ENCODE measurements around the gene NEUROD2.
A peak's percentile ranks its signal among the peaks of the same experiment; 100 is the strongest.
"Not testable (repeated sequence)": the region's sequence is repeated elsewhere in the genome, so short reads cannot be mapped to it uniquely, and the experiment has no call there.

NEUROD2 gene

DNA sequence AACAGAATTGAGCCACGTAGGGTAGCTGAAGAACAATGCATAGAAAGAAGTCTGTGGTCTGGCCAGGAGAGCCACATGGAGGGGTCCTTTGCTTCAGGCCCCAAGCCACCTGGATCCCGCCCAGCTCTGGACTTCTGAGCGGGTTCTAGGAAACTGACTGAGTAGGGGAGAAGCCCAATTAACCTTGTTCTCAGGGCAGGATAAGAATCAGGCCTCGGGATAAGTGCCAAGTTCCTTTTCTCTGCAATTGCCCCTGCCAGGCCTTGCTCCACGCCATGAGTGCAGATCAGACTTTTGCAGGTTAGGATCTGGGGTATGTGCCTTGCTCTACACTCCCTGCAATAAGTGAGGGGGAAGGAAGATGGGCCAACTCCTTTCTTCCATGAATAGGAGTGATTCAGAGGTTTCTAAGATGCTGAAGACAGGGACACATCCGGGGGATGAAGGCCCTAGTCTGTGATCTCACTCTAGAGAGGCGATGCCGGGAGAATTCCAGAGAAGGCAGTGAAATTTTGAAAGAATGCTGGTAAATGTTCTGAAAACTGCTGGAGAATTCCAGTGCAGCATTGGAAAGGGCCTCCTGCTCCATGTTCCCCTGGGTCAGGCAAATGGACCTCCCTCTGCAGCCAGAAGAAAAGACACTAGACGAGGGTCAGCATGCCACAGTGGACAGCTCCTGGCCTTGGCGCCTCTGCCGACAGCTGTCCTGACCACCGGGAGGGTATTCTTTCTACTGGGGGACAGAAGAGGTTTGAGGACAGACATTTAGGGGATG lies 5.8 kb downstream of the NEUROD2 start:
- DNase-seq = no peak

DNA sequence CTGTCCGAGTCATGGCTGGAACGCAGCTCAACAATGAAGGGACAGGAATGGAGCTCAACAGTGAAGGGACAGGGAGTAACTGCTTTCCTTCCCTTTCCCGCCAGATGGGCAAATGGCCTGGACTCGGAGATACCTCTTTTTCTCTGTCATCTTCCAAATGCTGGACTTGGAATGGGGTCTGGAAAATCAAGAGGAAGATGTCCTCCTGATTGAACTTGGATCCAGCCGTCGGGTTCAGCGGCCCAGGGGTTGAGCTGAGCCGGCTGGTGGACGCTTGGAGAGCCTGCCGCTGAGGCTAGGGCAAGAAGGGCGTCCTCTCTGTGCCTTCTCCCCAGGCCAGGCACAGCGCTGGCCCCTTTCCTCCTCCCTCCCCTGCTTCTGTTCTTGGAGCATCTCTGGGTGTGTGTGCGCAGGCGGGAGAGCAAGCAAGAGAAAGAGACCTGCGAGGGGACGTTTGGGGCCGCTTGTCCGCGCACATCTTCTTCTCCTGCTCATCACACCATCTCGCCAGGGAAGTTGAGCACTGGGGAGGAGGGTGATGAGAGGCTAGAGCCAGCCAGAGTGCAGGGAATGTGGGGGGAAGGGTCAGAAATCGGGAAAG lies 6.6 kb downstream of the NEUROD2 start:
- no peak for DNase-seq

DNA sequence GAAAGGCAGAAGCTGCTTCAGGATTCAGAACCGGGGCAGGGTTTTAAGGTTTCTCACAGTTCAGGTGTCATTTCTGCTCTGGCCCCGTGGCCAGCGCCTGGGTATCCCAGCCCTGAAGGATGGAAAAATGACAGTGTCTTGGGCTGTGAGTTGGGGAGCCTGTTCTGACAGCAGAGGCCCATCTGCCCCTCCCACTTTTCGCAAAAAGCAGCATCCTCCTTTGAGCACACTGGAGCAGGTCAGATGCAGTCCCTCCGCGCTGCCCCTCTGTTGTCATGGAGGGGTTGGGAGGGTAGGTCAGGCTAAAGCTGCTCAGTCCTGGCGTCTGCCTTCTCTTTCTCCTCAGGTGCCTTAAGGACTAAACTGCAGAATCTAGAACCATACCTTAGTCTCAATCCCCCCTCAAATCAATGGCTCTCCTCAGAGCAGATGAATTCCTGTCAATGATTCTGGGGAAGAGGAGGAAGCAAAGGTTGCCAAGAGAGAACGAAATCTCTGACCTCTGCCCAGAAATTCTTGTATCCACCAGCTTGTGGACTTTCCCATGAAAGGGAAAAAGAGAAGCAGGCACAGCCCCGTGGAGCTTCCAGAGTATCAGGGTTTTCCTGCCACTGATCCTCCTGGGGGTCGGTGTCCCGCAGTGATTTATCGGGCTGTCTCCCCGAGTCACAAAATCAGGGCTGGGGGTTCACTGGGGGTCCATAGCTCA lies 7.3 kb downstream of the NEUROD2 start:
- DNase-seq = no peak

DNA sequence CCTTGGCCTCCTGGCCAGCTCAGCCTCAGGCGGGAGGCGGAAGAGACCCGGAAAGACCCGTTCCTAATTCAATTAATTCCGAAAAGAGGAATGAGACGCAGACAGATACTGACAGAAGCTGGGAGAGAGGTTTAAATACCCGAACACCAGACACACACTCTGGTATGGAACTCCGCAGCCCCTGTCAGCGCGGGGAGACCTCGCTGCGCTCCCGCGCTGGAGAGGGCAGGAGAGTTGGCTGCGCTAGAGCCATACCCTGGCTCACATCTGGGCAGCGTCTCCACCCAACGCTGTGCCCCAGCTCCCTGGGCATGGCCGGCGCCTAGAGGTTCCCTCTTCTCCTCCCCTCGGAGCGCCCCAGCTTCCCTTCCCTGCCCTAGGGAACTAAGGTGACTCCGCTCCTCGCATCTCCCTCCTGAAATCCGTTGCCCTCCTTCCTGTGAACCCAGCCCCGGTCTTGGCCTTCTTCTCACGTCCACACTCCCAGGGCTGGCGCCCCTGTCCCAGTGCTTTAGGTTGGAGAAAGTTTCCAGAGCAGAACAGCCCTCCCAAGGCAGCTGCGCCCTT lies 8.0 kb downstream of the NEUROD2 start:
- DNase-seq = no peak

DNA sequence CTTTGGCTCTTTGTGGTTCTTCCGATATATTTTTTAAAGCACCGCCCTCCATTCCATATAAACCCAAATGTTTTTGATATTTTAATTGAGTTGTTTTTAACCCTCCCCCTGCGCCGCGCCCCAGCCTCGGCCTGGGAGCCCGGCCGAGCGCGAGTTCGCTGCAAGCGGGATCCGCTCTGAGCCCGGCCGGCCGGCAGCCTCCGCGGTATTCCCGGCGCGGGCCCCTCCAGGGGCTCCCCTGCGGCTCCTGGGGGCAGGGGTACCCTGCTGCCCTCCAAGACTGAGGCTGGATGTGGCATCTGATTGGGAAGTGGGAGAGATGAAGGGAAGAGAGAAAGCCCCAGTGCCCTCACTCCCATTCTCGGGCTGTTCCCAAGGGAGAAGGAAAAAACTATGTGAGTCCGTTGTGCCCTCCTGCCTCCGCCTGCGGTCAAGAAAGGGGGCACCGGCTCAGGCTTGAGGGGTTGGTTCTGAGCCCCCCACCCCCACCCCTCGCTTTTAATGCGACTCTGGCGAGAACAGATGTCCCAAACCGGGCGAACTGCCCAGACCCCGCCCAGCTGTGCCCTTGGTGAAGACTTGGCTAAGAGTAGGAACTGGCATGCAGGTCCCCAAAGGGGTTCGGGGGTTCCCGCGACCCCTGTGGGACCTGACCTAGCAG lies 8.6 kb downstream of the NEUROD2 start:
- DNase-seq = no peak

DNA sequence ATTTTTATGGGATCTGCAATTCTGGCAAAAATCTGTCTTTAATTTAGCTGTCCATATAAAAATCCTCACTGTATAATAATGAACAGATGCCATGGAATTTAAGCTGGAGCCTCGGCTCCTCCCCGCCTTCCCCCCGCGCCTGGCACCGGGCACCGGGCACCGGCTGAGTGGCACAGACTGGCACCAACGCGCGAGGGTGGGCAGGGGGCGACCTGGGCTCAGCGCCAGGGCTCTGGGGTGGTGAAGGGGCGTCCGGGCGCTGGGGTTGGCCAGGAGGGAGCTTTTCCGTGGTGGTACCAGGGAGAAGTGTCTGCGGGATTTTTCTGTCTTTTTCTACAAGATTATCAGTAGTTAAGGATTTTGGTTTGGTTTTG lies 9.1 kb downstream of the NEUROD2 start:
- DNase-seq = no peak

DNA sequence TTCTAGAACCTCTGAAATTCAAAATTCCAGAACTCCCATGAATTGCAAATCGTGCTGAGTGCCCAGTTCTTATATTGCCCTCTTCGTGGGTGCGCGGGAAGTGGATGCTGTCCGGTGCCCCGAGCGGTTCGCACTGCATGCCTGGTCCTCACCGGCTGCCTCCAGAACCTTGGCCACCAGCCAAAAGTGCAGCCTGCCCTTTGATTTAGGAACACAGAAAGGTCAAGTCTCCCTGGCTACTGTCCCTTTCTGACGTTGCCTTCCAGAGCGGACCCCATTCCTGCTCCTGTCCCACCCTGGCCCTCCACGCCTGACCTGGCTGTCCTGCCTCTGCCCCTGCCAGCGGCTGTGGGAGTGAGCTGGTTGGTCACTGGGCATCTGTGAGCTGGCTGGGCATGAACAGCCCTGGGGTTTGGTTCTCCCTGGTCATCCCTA lies 9.7 kb downstream of the NEUROD2 start:
- DNase-seq = peak; percentile 47

DNA sequence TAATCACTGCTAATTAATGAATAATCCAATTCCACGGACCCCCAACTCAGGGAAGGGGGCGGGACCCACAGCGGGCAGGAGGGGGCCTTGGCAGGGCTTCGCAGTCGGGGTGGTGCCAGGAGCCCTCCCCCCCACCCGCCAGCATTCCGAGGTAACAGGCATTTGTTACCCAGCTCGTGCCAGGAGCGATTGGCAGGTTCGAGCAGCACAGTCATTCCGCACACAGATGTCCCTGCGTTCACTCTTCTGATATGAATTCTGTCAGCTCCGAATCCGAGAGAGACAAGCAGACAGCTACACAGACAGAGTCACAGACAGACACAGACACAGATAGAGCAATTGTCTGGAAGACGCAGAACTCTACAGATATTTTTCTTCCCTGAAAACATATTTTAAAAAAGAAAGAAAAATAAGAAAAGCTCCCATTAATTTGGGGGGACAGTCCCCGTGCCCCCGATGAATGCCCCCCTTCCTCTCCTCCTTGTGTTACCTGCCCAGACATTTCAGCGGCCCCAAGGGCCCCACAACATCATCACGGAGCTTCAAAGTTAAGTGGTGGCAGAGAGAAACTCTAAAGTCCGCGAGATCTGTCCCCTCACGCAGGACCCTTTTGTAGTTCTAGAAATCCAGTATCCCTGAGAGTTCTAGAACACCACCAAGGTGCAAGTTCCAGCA lies 10.2 kb downstream of the NEUROD2 start:
- peak; percentile 44 for DNase-seq

DNA sequence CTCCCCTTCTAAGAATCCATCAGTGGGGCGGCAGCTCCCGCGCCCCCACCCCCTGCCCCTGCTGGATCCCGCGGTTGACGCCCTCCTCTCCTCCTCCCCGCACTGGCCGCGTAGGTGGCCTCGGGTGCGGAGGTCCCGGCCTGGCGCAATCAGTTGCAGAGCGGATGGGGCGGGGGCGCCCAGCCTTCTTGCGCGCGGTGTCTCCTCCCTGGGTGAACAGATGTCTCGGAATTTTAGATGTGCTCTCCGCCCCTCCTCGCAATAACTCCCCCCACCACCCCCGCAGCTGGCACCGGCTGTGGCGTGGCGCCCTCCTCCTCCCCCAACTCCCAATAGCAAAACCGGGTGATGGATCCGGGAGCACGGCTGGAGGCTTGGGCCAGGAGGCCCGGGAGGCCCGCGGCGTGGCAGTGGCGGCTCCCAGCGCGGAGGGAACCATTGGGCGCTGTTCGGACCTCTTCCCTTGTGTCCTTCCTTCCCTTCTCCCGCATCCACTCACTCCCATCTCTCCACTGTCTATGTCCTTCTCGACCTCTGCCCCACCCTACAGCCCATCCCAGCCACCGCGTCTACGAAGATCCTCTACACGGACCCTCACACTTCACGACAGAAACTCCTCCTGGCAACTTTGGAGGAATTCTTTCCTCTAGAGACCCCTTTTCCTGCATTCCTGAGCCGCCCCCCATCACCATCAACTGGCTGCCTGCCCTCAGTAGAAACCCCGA lies 11.0 kb downstream of the NEUROD2 start:
- DNase-seq = no peak

DNA sequence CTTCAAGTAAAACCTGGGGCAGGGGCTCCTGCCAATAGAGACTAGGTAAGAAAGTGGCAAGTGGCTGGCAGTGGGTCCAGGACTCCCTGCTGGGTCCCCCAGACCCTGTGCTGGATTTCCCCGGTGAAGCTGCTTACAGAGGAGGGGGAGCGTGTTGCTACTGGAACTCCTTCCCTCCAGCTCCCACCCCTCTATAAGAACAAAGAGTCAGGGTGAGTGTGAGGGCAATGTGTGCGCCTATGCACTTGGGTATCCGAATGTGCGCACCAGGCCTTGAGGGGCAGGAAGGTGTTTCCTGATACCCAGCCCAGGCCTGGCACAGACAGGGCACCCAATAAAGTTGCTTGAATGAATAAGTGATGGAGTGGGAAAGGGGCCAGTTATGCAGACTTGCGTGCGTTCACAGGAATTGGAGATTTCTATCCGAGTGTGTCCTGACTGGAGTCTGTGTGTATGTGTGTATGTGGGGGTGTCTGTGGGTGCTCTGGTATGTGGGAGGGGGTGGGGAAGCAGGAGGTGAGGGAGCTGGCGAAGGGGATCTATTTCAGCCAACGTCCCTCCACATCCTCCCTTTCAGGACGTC lies 11.7 kb downstream of the NEUROD2 start:
- DNase-seq = no peak

DNA sequence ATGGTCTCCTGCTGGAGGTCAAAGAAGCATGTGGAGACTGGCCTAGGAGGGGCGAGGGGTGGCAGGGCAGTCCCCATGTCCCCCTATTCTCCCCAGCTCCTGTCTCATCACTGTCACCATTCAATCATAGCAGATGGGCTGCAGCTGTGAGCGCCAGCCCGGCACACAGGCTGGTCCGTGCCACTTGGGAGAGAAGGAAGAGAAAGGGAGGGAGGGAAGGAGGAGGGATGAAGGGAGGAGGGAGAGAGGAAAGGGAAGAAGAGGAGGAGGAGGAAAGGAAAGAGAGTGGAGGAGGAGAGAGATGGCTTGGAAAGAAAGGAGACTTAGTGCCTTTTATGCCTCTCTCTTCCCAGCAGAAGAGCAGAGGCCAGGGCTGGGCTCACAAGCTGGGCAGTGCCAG lies 12.4 kb downstream of the NEUROD2 start:
- DNase-seq = no peak

DNA sequence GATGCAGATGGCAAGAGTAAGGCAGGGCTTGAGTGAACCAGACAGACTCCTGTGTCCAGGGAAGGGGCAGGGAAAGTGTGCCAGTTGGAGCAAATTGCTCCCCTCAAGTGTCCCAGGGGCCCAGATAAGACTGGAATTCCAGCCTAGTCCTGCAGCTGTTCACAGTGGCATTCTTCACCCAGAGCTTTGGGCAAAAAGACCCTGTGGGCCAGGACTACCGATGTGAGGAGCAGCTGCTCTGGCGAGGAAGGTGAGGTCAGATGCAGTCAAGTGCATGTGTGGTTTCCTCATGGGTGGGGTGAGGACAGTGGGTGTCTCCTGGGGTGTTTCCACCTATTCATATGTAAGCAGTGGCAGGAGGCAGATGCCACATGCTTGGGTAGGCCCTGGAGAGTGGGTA lies 14.3 kb downstream of the NEUROD2 start:
- no peak for DNase-seq

DNA sequence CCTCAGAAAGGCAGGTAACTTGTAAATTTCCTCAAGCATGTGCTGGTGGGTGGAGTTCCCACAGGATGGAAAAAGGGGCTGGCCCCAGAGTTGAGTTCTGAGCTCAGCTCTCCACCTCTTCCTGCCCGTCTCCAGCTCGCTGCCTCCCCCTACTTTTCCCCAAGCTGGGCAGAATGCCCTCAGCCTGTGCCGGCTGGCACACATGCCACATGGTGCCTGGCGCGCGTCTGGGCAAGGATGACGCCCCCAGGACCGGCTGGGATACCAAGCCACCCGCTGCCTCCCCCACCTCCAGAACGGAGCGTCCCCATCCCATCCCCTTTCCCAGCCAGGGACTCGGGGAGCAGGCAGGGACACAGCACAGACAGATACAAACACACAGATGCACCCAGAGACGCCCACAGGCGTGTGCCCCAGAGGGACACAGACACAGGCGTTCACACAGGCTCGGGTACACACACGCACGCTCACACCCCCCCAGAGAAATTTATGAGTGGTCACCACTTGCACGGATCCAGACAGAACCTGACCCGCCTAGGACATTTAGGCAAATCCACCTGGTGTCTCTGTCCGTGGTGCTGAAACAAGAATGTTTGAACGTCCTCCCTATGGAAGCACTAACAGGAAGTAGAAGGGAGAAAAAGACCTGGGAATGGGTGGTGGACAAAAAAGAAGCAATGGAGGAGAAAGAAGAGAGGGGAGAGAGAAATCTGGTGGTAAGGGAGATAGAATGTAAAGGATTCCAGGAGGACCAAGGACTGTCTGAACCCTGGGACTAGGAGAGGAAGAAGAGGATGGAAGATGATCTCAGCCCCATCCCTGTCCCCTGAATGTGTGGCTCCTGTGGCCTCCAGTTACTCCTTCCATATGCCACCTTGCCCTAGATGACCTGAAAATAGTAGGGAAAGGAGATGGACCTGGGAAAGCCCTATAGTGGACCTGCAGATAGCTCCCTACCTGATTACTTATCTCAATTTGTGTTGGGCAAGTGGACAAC lies 15.5 kb downstream of the NEUROD2 start:
- DNase-seq = peak; percentile 70

DNA sequence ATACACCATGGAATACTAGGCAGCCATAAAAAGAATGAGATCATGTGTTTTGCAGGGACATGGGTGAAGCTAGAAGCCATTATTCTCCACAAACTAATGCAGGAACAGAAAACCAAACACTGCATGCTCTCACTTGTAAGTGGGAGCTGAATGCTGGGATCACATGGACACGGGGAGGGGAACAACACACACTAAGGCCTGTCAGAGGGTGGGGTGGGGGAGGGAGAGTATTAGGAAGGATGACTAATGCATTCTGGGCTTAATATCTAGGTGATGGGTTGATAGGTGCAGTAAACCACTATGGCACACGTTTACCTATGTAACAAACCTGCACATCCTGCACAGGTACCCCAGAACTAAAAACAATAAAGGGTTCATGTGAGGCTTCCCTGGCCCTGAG lies 17.5 kb downstream of the NEUROD2 start:
- DNase-seq = not testable (repeated sequence)

DNA sequence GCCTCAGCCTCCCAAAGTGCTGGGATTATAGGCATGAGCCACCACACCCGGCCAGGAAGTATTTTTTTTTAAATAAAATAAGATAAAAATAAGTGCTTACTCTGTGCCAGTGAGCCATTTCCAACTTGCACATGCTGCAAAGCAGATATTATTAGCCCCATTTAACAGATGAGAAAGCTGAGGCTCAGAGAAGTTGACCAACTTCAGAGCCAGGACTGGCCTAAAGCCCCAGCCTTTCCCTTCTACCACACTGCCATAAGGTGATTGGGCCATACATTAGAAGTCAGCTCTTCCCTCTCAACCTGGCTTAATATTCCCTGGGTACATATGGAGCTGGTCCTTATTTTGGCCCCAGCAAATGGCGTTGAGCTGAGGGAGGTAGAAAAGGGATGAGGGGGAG lies 25.1 kb downstream of the NEUROD2 start:
- no peak for DNase-seq

DNA sequence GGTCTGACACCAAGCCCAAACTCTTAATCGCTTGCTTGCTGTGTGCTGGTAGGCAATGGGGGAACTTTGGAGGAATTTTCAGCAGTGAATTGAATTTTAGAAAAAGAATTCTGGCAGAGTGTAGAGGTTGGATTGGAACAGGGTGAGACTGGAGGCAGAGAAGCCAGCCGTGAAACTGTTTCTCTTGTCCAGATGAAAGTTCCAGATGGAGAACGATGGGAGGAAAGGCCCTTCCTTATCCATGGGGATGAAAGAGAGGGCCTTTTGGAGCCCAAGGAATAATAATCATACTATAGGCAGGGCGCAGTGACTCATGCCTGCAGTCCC lies 26.0 kb downstream of the NEUROD2 start:
- no peak for DNase-seq

DNA sequence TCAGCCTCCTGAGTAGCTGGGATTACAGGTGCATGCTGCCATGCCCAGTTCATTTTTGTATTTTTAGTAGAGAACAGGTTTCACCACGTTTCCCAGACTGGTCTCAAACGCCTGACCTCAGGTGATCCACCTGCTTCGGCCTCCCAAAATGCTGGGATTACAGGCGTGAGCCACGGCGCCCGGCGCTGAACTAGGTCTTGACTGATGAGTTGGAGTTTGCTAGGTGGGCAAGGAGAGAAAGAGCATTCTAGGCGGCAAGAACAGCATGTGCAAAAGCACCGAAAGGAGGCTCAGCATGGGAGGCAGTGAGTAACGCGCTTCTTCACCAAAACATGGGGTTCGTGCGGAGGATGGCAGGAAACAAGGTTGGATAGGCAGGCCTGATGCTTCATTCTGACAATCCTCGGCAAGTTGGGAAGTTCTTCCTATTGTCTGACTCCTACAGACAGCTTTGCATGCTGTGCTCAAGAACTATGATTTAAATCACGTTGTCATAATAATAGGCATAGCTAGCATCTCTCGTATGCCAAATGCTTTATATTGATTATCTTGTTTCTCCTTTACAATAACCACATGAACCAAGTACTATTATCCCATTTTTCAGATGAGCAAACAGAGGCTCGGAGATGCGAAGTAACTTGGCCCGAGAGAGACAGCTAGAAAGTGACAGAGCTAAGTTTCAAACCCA lies 26.5 kb downstream of the NEUROD2 start:
- no peak for DNase-seq

DNA sequence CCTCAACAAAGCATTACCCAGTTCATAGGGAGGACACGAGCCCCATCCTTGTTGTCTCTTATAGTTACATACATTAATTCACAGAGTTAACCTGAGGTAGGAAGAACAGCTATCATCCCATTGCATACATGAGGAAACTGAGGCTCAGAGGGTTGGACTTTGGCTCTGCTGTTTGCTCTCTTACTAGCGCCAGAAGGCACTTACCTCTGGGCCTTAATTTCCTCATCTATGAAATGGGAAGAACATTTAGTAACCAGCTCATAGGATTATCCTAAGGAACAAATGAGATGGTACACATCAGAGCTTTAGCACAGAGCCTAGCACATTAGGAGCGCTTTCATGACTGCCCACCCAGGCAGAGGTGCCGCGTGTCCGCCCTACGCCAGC lies 27.6 kb downstream of the NEUROD2 start:
- no peak for DNase-seq

DNA sequence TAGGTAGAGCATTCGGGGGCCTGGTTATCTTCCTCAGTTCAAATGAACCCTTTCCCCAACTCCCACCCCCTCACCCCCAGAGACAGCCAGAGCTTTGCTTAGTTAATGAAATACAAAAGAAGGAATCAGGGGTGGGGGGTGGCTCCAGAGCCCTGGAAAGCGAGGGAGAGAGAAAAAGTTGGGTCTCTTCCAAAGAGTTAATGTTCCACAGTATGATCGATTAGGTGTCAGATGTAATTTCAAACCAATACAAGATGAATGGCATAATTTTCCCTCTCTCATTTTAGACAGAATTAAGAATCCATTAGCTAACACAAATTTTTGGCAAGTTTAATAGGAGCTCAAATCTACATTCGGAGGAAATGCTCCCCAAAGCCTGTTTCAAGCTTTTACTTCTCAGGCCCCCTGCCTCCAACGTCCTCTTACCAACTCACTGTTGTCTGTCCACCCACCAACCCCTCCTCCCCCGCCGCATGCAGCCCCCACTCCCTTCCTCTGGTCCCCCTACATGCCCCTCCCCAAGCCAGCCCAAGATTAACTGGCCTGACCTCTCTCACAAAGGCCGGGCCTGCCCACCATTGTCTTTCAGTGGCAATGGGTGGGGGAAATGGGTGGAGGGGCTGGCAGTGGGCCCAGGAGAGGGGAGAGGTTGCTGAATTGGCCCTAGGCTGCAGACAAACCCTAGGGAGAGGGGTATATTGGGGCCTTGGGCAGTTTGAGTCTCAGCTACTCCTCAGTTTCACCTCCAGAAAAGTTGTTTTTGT lies 28.2 kb downstream of the NEUROD2 start:
- no peak for DNase-seq
